GM23248 (cell line): ENCODE measurements around the gene SUSD2. TPM values are rescaled to one million over a fixed set of nuclear protein-coding genes. Genes with fewer than 3 reads are reported as not detected.

Source experiments
- DNase-seq: peaks from one replicate; pipeline ENCODE4 v3.0.0-alpha.2; 2015
- H2AFZ ChIP-seq: fragments of 200-600 bp; sonication (generic); 2 replicates; pipeline ENCODE4 v1.6.1; 2016; ENCODE audit warnings: antibody characterized with exemption
- H3F3A ChIP-seq: fragments of 200-600 bp; sonication (generic); 2 replicates; pipeline ENCODE4 v1.6.1; 2016; ENCODE audit warnings: mild to moderate bottlenecking, antibody characterized with exemption, mixed run types; ENCODE audit not compliant: insufficient read depth
- H3K27ac ChIP-seq: fragments of 200-600 bp; sonication (generic); 2 replicates; pipeline ENCODE4 v1.5.1; 2016; ENCODE audit warnings: mild to moderate bottlenecking
- H3K27me3 ChIP-seq: fragments of 200-600 bp; sonication (generic); replicated peaks from 2 replicates; pipeline ENCODE4 v1.6.1; 2016; ENCODE audit warnings: mild to moderate bottlenecking; ENCODE audit not compliant: insufficient read depth
- H3K36me3 ChIP-seq: fragments of 200-600 bp; sonication (generic); 2 replicates; pipeline ENCODE4 v1.6.1; 2016; ENCODE audit warnings: low read depth, mild to moderate bottlenecking
- H3K4me1 ChIP-seq: fragments of 200-600 bp; sonication (generic); 2 replicates; pipeline ENCODE4 v1.6.1; 2016; ENCODE audit warnings: mild to moderate bottlenecking; ENCODE audit not compliant: insufficient read depth
- H3K4me2 ChIP-seq: fragments of 200-600 bp; sonication (generic); one replicate; pipeline ENCODE4 v1.6.1; 2016; ENCODE audit warnings: mild to moderate bottlenecking; ENCODE audit not compliant: unreplicated experiment
- H3K4me3 ChIP-seq: fragments of 200-600 bp; sonication (generic); 2 replicates; pipeline ENCODE4 v1.5.1; 2016; ENCODE audit warnings: mild to moderate bottlenecking
- H3K79me2 ChIP-seq: fragments of 200-600 bp; sonication (generic); 2 replicates; pipeline ENCODE4 v1.6.1; 2016; ENCODE audit warnings: mild to moderate bottlenecking; ENCODE audit not compliant: insufficient read depth
- H3K9ac ChIP-seq: fragments of 200-600 bp; sonication (generic); 2 replicates; pipeline ENCODE4 v1.6.1; 2016; ENCODE audit warnings: mild to moderate bottlenecking
- H3K9me2 ChIP-seq: fragments of 200-600 bp; sonication (generic); 2 replicates; pipeline ENCODE4 v1.6.1; 2016; ENCODE audit warnings: mixed run types, mild to moderate bottlenecking, moderate library complexity; ENCODE audit not compliant: insufficient read depth
- H3K9me3 ChIP-seq: fragments of 200-600 bp; sonication (generic); one replicate; pipeline ENCODE4 v1.6.1; 2017; ENCODE audit warnings: low read depth
- H4K20me1 ChIP-seq: fragments of 200-600 bp; sonication (generic); 2 replicates; pipeline ENCODE4 v1.6.0; 2016; ENCODE audit not compliant: insufficient read depth
- EZH2 ChIP-seq: fragments of 200-600 bp; sonication (generic); IDR thresholded peaks from 2 replicates; pipeline ENCODE4 v1.6.1; 2018; ENCODE audit warnings: antibody characterized with exemption, mild to moderate bottlenecking; ENCODE audit not compliant: insufficient read depth, poor library complexity, severe bottlenecking
- EZH2phosphoT487 ChIP-seq: fragments of 200-600 bp; sonication (generic); IDR thresholded peaks from 2 replicates; pipeline ENCODE4 v1.6.1; 2018; ENCODE audit warnings: antibody characterized with exemption, moderate library complexity, mild to moderate bottlenecking, low read depth; ENCODE audit not compliant: insufficient read depth
- WGBS, 2 experiments: methylation state at CpG; one replicate each; pipeline ENCODE4 v1.1.6; 2015 to 2017; ENCODE audit warnings: low lambda C conversion rate in 2 of 2, low coverage in 1 of 2; ENCODE audit errors: missing lambda C conversion rate in 2 of 2; 5-methylcytosine and 5-hydroxymethylcytosine counted together
- in situ Hi-C: fragments of 300-500 bp; cut with MboI; formaldehyde crosslinking; loops from 2 replicates; pipeline ENCODE4 v1.15.0; 2020
- polyA plus RNA-seq: library from polyadenylated mRNA; unstranded; fragments of >200 nt; fragmentation: Nextera tagmentation; extraction: Ambion mirVana; gene quantifications from 2 replicates; pipeline ENCODE4 v1.2.1, GENCODE V29; 2016
- total RNA-seq: library from RNA; depleted of rRNA; stranded (reverse); fragments of >200 nt; shearing (Covaris generic); gene quantifications from 2 replicates; pipeline ENCODE4 v1.2.3, GENCODE V29; 2014

SUSD2 gene
- total and polyA plus RNA-seq, 2 experiments from 2014 or later = 0.24 TPM; not detected in 1

GRCh38 chr22:24190596-24191208, 9.4 kb downstream of the SUSD2 start:
- in situ Hi-C loops = loop anchor here (10.0 kb wide), 1 partner anchor 54 kb away; the partner anchor contains the start of gene GGT5

GRCh38 chr22:24191381-24191841, 10.1 kb downstream of the SUSD2 start:
- no peak for DNase-seq
- H3K27ac ChIP-seq = no peak overlapping the region
- no peaks in the 10 kb centered on the region for H3K9me2 ChIP-seq
- in situ Hi-C loops = loop anchor here (10.0 kb wide), 1 partner anchor 53 kb away; the partner anchor contains the start of gene GGT5
- no peaks in the 10 kb centered on the region for H3K79me2 ChIP-seq
- H3K9ac ChIP-seq = no peak overlapping the region
- no peak for TF ChIP-seq EZH2phosphoT487
- TF ChIP-seq EZH2 = no peak
- no peak overlapping the region for H3K4me2 ChIP-seq
- no peak overlapping the region for H3K4me3 ChIP-seq
- no peak overlapping the region for H2AFZ ChIP-seq
- WGBS, 2 experiments = 93 to 97% methylated on average over 12 of the region's 12 CpGs
- H3F3A ChIP-seq = no peaks in the 10 kb centered on the region
- no peaks in the 10 kb centered on the region for H3K27me3 ChIP-seq
- no peaks in the 10 kb centered on the region for H4K20me1 ChIP-seq
- 0 out of 2 replicates have a peak, but pooled peaks cover 3% of the 10 kb centered on the region for H3K4me1 ChIP-seq
- no peaks in the 10 kb centered on the region for H3K36me3 ChIP-seq
- H3K9me3 ChIP-seq = no peaks in the 10 kb centered on the region

More at GRCh38 chr22:24190596-24191208, 9.4 kb downstream of the SUSD2 start:
- 91 to 94% methylated on average over 7 to 8 of the region's 8 CpGs for WGBS, 2 experiments
- H3K9ac ChIP-seq = no peak overlapping the region
- 0 out of 2 replicates have a peak, but pooled peaks cover 3% of the 10 kb centered on the region for H3K4me1 ChIP-seq
- no peaks in the 10 kb centered on the region for H3F3A ChIP-seq
- no peaks in the 10 kb centered on the region for H3K9me2 ChIP-seq
- H3K27me3 ChIP-seq = no peaks in the 10 kb centered on the region
- H3K79me2 ChIP-seq = no peaks in the 10 kb centered on the region
- no peak overlapping the region for H2AFZ ChIP-seq
- no peaks in the 10 kb centered on the region for H3K36me3 ChIP-seq
- no peak overlapping the region for H3K4me2 ChIP-seq
- no peak overlapping the region for H3K27ac ChIP-seq
- no peak overlapping the region for H3K4me3 ChIP-seq
- TF ChIP-seq EZH2 (no peak), EZH2phosphoT487 (no peak)
- no peaks in the 10 kb centered on the region for H3K9me3 ChIP-seq
- no peaks in the 10 kb centered on the region for H4K20me1 ChIP-seq
- no peak for DNase-seq

DNA sequence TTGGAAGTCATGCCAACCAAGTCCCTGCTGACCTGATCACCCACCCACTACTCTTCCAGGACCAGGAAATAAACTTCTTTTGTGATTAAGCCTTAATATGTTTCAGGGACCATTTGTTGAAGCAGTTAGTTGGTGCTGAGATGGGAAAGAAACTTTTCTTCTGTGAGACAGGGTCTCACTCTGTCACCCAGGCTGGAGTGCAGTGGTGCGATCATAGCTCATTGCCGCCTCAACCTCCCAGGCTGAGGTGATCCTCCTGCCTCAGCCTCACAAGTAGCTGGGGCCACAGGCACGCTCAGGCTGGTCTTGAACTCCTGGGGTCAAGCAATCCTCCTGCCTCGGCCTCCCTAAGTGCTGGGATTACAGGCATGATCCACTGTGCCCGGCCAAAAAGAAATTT, 10.6 kb downstream of the SUSD2 start:
- Histone ChIP-seq H3K4me1 (0 out of 2 replicates have a peak, but pooled peaks cover 3% of the 10 kb centered on the region), H4K20me1 (no peaks in the 10 kb centered on the region), H3K4me2 (no peak overlapping the region), H3K36me3 (no peaks in the 10 kb centered on the region), H3F3A (no peaks in the 10 kb centered on the region), H2AFZ (no peak overlapping the region), H3K9me3 (no peaks in the 10 kb centered on the region), H3K9ac (no peak overlapping the region), H3K79me2 (no peaks in the 10 kb centered on the region), H3K27ac (no peak overlapping the region), H3K27me3 (no peaks in the 10 kb centered on the region), H3K4me3 (no peak overlapping the region), H3K9me2 (no peaks in the 10 kb centered on the region)
- in situ Hi-C loops = loop anchor here (10.0 kb wide), 1 partner anchor 53 kb away; the partner anchor contains the start of gene GGT5
- TF ChIP-seq EZH2phosphoT487 (no peak), EZH2 (no peak)
- DNase-seq = no peak
- 94 to 96% methylated on average over 4 to 5 of the region's 5 CpGs for WGBS, 2 experiments

DNA sequence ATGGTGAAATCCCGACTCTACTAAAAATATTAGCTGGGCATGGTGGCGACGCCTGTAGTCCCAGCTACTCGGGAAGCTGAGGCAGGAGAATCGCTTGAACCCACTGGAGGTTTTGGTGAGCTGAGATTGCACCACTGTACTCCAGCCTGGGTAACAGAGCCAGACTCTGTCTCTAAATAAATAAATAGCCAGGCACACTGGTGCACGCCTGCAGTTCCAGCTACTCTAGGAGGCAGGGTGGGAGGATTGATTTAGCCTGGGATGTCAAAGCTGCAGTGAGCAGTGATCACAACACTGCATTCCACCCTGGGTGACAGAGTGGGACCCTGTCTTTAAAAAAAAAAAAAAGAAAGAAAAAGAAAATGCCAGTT, 17.4 kb downstream of the SUSD2 start:
- Histone ChIP-seq H4K20me1 (no peaks in the 10 kb centered on the region), H3K9ac (no peak overlapping the region), H3K79me2 (no peaks in the 10 kb centered on the region), H3K9me3 (no peaks in the 10 kb centered on the region), H3K4me1 (peaks cover 15% of the 10 kb centered on the region), H3K36me3 (no peaks in the 10 kb centered on the region), H3F3A (peaks cover 18% of the 10 kb centered on the region), H3K27ac (no peak overlapping the region), H3K27me3 (no peaks in the 10 kb centered on the region), H2AFZ (no peak overlapping the region), H3K4me3 (no peak overlapping the region), H3K9me2 (no peaks in the 10 kb centered on the region), H3K4me2 (no peak overlapping the region)
- WGBS, 2 experiments = 98% methylated on average over 6 of the region's 6 CpGs
- TF ChIP-seq EZH2phosphoT487 (no peak), EZH2 (no peak)
- in situ Hi-C loops = loop anchor here (10.0 kb wide), 1 partner anchor 46 kb away; the partner anchor contains the start of gene GGT5
- no peak for DNase-seq
